Hair follicular keratinocyte (primary cell): ENCODE results near the gene URB2. TPM values are rescaled to one million over a fixed set of nuclear protein-coding genes. Genes with fewer than 3 reads are reported as not detected.

Experiments
- total RNA-seq: library from RNA; depleted of rRNA; stranded (reverse); fragments of >200 nt; gene quantifications from 2 replicates; pipeline ENCODE4 v1.2.3, GENCODE V29; 2015

The URB2 gene
- 7.6 and 13.5 TPM in 2 replicates for total RNA-seq

DNA sequence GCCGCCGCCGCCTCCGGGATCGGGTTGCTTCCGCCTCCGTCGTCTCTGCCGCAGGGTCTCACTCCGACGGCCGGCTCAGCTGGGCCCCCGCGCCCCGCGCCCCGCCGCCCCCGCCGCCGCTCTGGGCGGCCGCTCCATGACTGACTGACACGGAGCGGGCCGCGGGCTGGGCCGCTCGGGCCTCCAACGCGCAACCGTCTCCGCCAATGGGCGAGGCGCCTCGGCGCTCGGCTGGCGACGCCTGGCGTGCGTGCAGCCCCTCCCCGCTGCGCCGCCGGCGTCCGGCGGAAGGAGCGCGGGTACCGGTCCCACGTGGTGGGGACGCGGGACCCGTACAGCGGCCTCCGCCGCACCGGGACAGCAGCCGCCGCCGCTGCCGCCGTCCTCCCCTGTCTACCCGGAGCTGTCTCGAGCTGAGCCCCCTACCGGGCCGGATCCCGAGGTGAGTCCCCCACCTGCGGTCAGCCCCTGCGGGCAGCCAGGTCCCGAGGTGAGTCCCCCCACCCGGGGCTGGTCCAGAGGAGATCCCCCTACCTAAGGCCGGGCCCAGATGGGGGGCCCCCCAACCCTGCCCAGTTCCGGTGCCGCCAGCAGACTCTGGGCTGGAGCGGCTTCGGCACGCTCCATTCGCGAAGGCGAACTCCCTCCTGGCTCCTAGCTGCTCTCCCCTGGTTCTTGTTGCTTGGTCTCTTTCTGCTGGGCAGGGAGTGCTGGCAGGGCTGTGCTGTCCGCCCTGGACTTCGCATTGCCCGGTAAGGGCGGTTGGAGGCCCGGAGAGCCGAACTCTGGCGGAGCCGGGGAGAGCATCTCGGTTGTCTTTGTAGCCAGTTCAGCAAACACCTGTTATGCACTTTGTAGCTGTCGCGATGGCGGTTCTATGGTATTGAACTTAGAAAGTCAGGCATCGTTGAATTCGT, at the start of gene URB2, which contains the start of gene TAF5L:
Gene URB2, plus strand, starts transcription at position 333 of the 917 bp plus-strand sequence. CDS start 1,387 bp downstream, outside the sequence.
Gene TAF5L, minus strand, starts transcription at position 208 of the 917 bp plus-strand sequence. CDS start 11,640 bp downstream, outside the sequence.

Other genes starting within 250 kb of the URB2 start
- gene ACTA1, start 192.2 kb upstream of the URB2 start, total RNA-seq, result not detected in 2 replicates
- 20.3 and 21.1 TPM in 2 replicates for gene NUP133, start 117.9 kb upstream of the URB2 start, total RNA-seq
- gene ABCB10, start 67.5 kb upstream of the URB2 start, total RNA-seq, result 12.5 and 13.8 TPM in 2 replicates
- 14.4 and 19.5 TPM in 2 replicates for gene TAF5L, start 125 bp upstream of the URB2 start, total RNA-seq